Measurements from ENCODE around the gene WFDC8. TPM values are rescaled to one million over a fixed set of nuclear protein-coding genes. Genes with fewer than 3 reads are reported as not detected.

WFDC8 gene
- total and polyA plus RNA-seq, 2 donors (not counting 3 experiments of a cell fraction or from before 2014, with no cell fraction given) = not detected

DNA sequence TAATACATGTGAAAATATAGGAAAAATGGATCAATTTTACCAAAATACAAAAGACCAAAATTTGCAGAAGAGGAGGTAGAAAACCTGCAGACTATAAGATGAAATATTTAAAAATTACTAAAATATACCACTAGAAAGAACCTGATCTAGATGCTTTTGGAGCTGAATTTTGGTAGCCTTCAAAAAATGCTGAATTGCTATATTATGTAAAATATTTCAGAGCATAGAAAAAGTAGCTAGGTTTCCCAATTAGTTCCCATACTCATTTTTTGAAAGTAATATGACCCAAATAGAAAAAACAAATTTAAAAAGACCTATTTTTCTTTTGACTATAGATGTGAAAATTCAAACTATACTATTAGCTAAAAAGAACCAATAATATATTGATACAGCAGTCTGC, 28.3 kb downstream of the WFDC8 start:
- no peak overlapping the region for H3K4me3 ChIP-seq (replicated peaks in 1 of 3; ENCODE audit: insufficient read depth in 1 of 3, low read depth in 1 of 3, low read length in 3 of 3)
- no peaks in the 10 kb centered on the region for H4K20me1 ChIP-seq (replicated peaks; ENCODE audit: control insufficient read depth, extremely low read depth, insufficient read depth, low read length)
- no peaks in the 10 kb centered on the region for H3K4me1 ChIP-seq (ENCODE audit: control insufficient read depth, extremely low read depth, insufficient read depth, low read length)
- dilution Hi-C loops (cut with MboI; ENCODE audit: extremely low pct_ligation_motif_present, low sequenced_read_pairs) = no loop called here
- no TSS peak for BruUV-seq (replicated peaks)
- no peak overlapping the region for H3K9ac ChIP-seq (replicated peaks; ENCODE audit: extremely low read depth, insufficient read depth, low read length)
- no peak overlapping the region for H3K27ac ChIP-seq (ENCODE audit: insufficient read depth, low read depth, low read length)
- no peak overlapping the region for H2AFZ ChIP-seq (ENCODE audit: low read depth, low read length)
- H3K79me2 ChIP-seq (ENCODE audit: control insufficient read depth, insufficient read depth, low read length) = no peaks in the 10 kb centered on the region
- H3K36me3 ChIP-seq (ENCODE audit: control insufficient read depth in 2 of 2, extremely low read depth in 1 of 2, insufficient read depth in 2 of 2, low read length in 2 of 2) = no peaks in the 10 kb centered on the region
- ChIA-PET POLR2A (no interaction called here), CTCF (interaction anchor here (1.0 kb wide), 1 partner anchor 220 kb away, joined by 3 read pairs; no protein-coding TSS in a partner anchor)
- no peaks in the 10 kb centered on the region for H3K27me3 ChIP-seq (ENCODE audit: control insufficient read depth in 2 of 2, insufficient read depth in 2 of 2, low read length in 2 of 2)
- TF ChIP-seq POLR2A (IDR thresholded peaks at IDR 0.05; ENCODE audit: low read depth, low read length) = no peak
- intact Hi-C loops (cut with micrococcal nuclease) = no loop called here
- no peak for DNase-seq (ENCODE audit: low read depth, low spot score)
- no peak overlapping the region for H3K4me2 ChIP-seq (ENCODE audit: insufficient read depth, low read length)
- no peak for FAIRE-seq
- no peaks in the 10 kb centered on the region for H3K9me1 ChIP-seq (replicated peaks; ENCODE audit: control insufficient read depth, extremely low read depth, insufficient read depth, low read length)
- H3K9me3 ChIP-seq (replicated peaks; ENCODE audit: control insufficient read depth, insufficient read depth, low read length) = no peaks in the 10 kb centered on the region

- Histone ChIP-seq H3K4me1 (ENCODE audit: control insufficient read depth, extremely low read depth, insufficient read depth, low read length) (no peaks in the 10 kb centered on the region), H3K9me3 (replicated peaks; ENCODE audit: control insufficient read depth, insufficient read depth, low read length) (no peaks in the 10 kb centered on the region), H3K4me2 (ENCODE audit: insufficient read depth, low read length) (no peak overlapping the region), H3K36me3 (ENCODE audit: control insufficient read depth in 2 of 2, extremely low read depth in 1 of 2, insufficient read depth in 2 of 2, low read length in 2 of 2) (no peaks in the 10 kb centered on the region), H3K9me1 (replicated peaks; ENCODE audit: control insufficient read depth, extremely low read depth, insufficient read depth, low read length) (no peaks in the 10 kb centered on the region), H3K79me2 (ENCODE audit: control insufficient read depth, insufficient read depth, low read length) (no peaks in the 10 kb centered on the region), H3K27me3 (ENCODE audit: control insufficient read depth in 2 of 2, insufficient read depth in 2 of 2, low read length in 2 of 2) (no peaks in the 10 kb centered on the region), H4K20me1 (replicated peaks; ENCODE audit: control insufficient read depth, extremely low read depth, insufficient read depth, low read length) (no peaks in the 10 kb centered on the region), H3K4me3 (replicated peaks in 1 of 3; ENCODE audit: insufficient read depth in 1 of 3, low read depth in 1 of 3, low read length in 3 of 3) (no peak overlapping the region), H3K27ac (ENCODE audit: insufficient read depth, low read depth, low read length) (no peak overlapping the region), H2AFZ (ENCODE audit: low read depth, low read length) (no peak overlapping the region), H3K9ac (replicated peaks; ENCODE audit: extremely low read depth, insufficient read depth, low read length) (no peak overlapping the region)
- ChIA-PET CTCF (interaction anchor here (3.1 kb wide), 1 partner anchor 222 kb away, joined by 14 read pairs; no protein-coding TSS in a partner anchor), POLR2A (no interaction called here)
- intact Hi-C loops (cut with micrococcal nuclease) = no loop called here
- FAIRE-seq = no peak
- no TSS peak for BruUV-seq (replicated peaks)
- dilution Hi-C loops (cut with MboI; ENCODE audit: extremely low pct_ligation_motif_present, low sequenced_read_pairs) = no loop called here
- TF ChIP-seq, protein P1, sequence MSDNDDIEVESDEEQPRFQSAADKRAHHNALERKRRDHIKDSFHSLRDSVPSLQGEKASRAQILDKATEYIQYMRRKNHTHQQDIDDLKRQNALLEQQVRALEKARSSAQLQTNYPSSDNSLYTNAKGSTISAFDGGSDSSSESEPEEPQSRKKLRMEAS (IDR thresholded peaks at IDR 0.05; ENCODE audit: insufficient read depth, insufficient read length) = no peak
- no peak for TF ChIP-seq MYC (IDR thresholded peaks at IDR 0.05; ENCODE audit: low read depth, low read length)
- no peak for TF ChIP-seq GATA2 (IDR thresholded peaks at IDR 0.05; ENCODE audit: insufficient read depth, insufficient read length, low read depth, low read length)
- TF ChIP-seq JUN (IDR thresholded peaks at IDR 0.05; ENCODE audit: borderline replicate concordance, insufficient read depth, insufficient read length, low read depth) = no peak
- no peak for TF ChIP-seq CTCF (IDR thresholded peaks at IDR 0.05; ENCODE audit: extremely low read depth in 1 of 2, insufficient read depth in 1 of 2, low read depth in 1 of 2, low read length in 2 of 2)
- TF ChIP-seq FOS (IDR thresholded peaks at IDR 0.05; ENCODE audit: borderline replicate concordance, insufficient read depth, low read length) = no peak
- TF ChIP-seq POLR2AphosphoS5 (IDR thresholded peaks at IDR 0.05; ENCODE audit: insufficient read depth, low read depth, low read length) = no peak
- TF ChIP-seq POLR2A (IDR thresholded peaks at IDR 0.05; ENCODE audit: low read depth, low read length) = no peak
- no peak for TF ChIP-seq EZH2 (IDR thresholded peaks at IDR 0.05; ENCODE audit: borderline replicate concordance, low read depth, low read length, severe bottlenecking)
- no peak for DNase-seq (ENCODE audit: low read depth, low spot score)
Measured at GRCh38 chr20:45548410-45548809, 30.7 kb downstream of the WFDC8 start.

All from endothelial cell of umbilical vein (primary cell).